ENCODE data around the gene C9orf152. TPM values are rescaled to one million over a fixed set of nuclear protein-coding genes. Genes with fewer than 3 reads are reported as not detected.

Gene C9orf152
- polyA plus RNA-seq, 1 donor from 2014 or later, result not detected

GRCh38 chr9:110220809-110221208 is 12.8 kb upstream of the C9orf152 start:
- Histone ChIP-seq H3K79me2 (replicated peaks; ENCODE audit: insufficient read depth, low read length) (no peaks in the 10 kb centered on the region), H3K4me3 (ENCODE audit: low read length) (no peak overlapping the region), H3K9me2 (ENCODE audit: insufficient read depth, low read length) (no peaks in the 10 kb centered on the region), H3K36me3 (ENCODE audit: insufficient read depth, low read length) (no peaks in the 10 kb centered on the region), H2AFZ (ENCODE audit: low read depth, low read length) (no peak overlapping the region), H3K9me3 (ENCODE audit: low read length) (no peaks in the 10 kb centered on the region), H4K20me1 (ENCODE audit: insufficient read depth) (no peaks in the 10 kb centered on the region), H3K4me2 (ENCODE audit: low read length) (no peak overlapping the region), H3K27me3 (ENCODE audit: insufficient read depth, low read depth, low read length) (no peaks in the 10 kb centered on the region), H3F3A (ENCODE audit: insufficient read depth, low read length, poor library complexity, severe bottlenecking) (no peaks in the 10 kb centered on the region), H3K27ac (ENCODE audit: low read length) (no peak overlapping the region), H3K9ac (ENCODE audit: low read length) (no peak overlapping the region)
- TF ChIP-seq CTCF (IDR thresholded peaks at IDR 0.05; ENCODE audit: poor library complexity, severe bottlenecking), result no peak
- no peak for TF ChIP-seq POLR2AphosphoS5 (IDR thresholded peaks at IDR 0.05)
- no peak for TF ChIP-seq RAD21 (conservative IDR thresholded peaks at IDR 0.05)
- no peak for TF ChIP-seq REST (IDR thresholded peaks at IDR 0.05; ENCODE audit: borderline replicate concordance)
- no peak for TF ChIP-seq SMC3 (conservative IDR thresholded peaks at IDR 0.05; ENCODE audit: poor library complexity)
- TF ChIP-seq EZH2 (IDR thresholded peaks at IDR 0.05; ENCODE audit: borderline replicate concordance, insufficient read depth, low read length, poor library complexity, severe bottlenecking), result no peak
- TF ChIP-seq MXI1 (conservative IDR thresholded peaks at IDR 0.05; ENCODE audit: poor library complexity, severe bottlenecking), result no peak
- no peak for TF ChIP-seq TAF1 (IDR thresholded peaks at IDR 0.05; ENCODE audit: low read depth)

GRCh38 chr9:110217656-110218099 is 9.7 kb upstream of the C9orf152 start:
- Histone ChIP-seq H3K4me2 (ENCODE audit: low read length) (no peak overlapping the region), H3K9ac (ENCODE audit: low read length) (no peak overlapping the region), H3K9me3 (ENCODE audit: low read length) (no peaks in the 10 kb centered on the region), H3K27me3 (ENCODE audit: insufficient read depth, low read depth, low read length) (no peaks in the 10 kb centered on the region), H3K4me3 (ENCODE audit: low read length) (no peak overlapping the region), H3K79me2 (replicated peaks; ENCODE audit: insufficient read depth, low read length) (no peaks in the 10 kb centered on the region), H3K36me3 (ENCODE audit: insufficient read depth, low read length) (no peaks in the 10 kb centered on the region), H3F3A (ENCODE audit: insufficient read depth, low read length, poor library complexity, severe bottlenecking) (no peaks in the 10 kb centered on the region), H2AFZ (ENCODE audit: low read depth, low read length) (no peak overlapping the region), H3K27ac (ENCODE audit: low read length) (no peak overlapping the region), H4K20me1 (ENCODE audit: insufficient read depth) (no peaks in the 10 kb centered on the region), H3K9me2 (ENCODE audit: insufficient read depth, low read length) (no peaks in the 10 kb centered on the region)
- TF ChIP-seq CTCF (IDR thresholded peaks at IDR 0.05; ENCODE audit: poor library complexity, severe bottlenecking) (peak; percentile 82), POLR2AphosphoS5 (IDR thresholded peaks at IDR 0.05) (no peak), TAF1 (IDR thresholded peaks at IDR 0.05; ENCODE audit: low read depth) (no peak), REST (IDR thresholded peaks at IDR 0.05; ENCODE audit: borderline replicate concordance) (no peak), SMC3 (conservative IDR thresholded peaks at IDR 0.05; ENCODE audit: poor library complexity) (peak; percentile 79), MXI1 (conservative IDR thresholded peaks at IDR 0.05; ENCODE audit: poor library complexity, severe bottlenecking) (no peak), RAD21 (conservative IDR thresholded peaks at IDR 0.05) (peak; percentile 73)
